K562 (cell line): ENCODE measurements around the gene HOXC12. TPM values are rescaled to one million over a fixed set of nuclear protein-coding genes. Genes with fewer than 3 reads are reported as not detected.

Source experiments
- GTF2E2 ChIP-seq: fragments of 200-800 bp; sonication (Bioruptor generic); IDR thresholded peaks from 2 replicates; pipeline ENCODE4 v1.6.1; 2016; ENCODE audit warnings: missing genetic modification characterization, missing compliant biosample characterization
- MCM5 ChIP-seq: fragments of 450-650 bp; IDR thresholded peaks from 2 replicates; pipeline ENCODE4 v1.6.1; 2016; ENCODE audit warnings: low read depth
- RBM14 ChIP-seq: fragments of 200-400 bp; formaldehyde crosslinking; IDR thresholded peaks from 2 replicates; pipeline ENCODE4 v1.6.1; 2018; ENCODE audit warnings: low read depth, mild to moderate bottlenecking, low read length, moderate library complexity, borderline replicate concordance; ENCODE audit not compliant: insufficient read depth
- SOX6 ChIP-seq: fragments of 450-650 bp; IDR thresholded peaks from 2 replicates; pipeline ENCODE4 v1.6.1; 2014; ENCODE audit warnings: mild to moderate bottlenecking
- ZNF436 ChIP-seq: fragments of 250-450, 450-650 bp; sonication (Bioruptor Pico); formaldehyde crosslinking; IDR thresholded peaks from 2 replicates; pipeline ENCODE4 v1.7.0; 2020; ENCODE audit warnings: mild to moderate bottlenecking
- polyA plus RNA-seq, 8 experiments: library from polyadenylated mRNA; depleted of rRNA in 4 of 8; stranded (reverse) in 5 of 8; unstranded in 3 of 8; fragments of >200 nt; fragmentation: Nextera tagmentation in 2 of 8; fragmentation: Illumina TruSeq in 1 of 8; extraction: Ambion mirVana in 2 of 8; extraction: Trizol in 1 of 8; gene quantifications; 2 replicates each; pipeline versions ENCODE4 v1.2.1 to v1.2.3, GENCODE V29; 2011 to 2014; ENCODE audit warnings: inconsistent platforms in 1 of 8, missing spikeins in 1 of 8
- total RNA-seq, 7 experiments: library from RNA; depleted of rRNA in 6 of 7; stranded (reverse); fragments of >200 nt in 6 of 7; fragmentation: Illumina TruSeq in 2 of 7; extraction: Trizol in 2 of 7; gene quantifications; 2 replicates each; pipeline versions ENCODE4 v1.2.1 to v1.2.3, GENCODE V29; 2011 to 2021; ENCODE audit warnings: low replicate concordance in 1 of 7
- TF ChIP-seq, protein P1 (sequence below): sonication (generic); formaldehyde crosslinking; IDR thresholded peaks from 2 replicates; pipeline ENCODE4 v1.8.0; 2022; ENCODE audit warnings: mild to moderate bottlenecking, missing genetic modification reagents
- TF ChIP-seq, protein P2 (sequence below): fragments of 250-450 bp; sonication (Bioruptor Pico); IDR thresholded peaks from 2 replicates; pipeline ENCODE4 v1.5.0; 2021; ENCODE audit warnings: mild to moderate bottlenecking, borderline replicate concordance

Gene HOXC12
- total and polyA plus RNA-seq, 9 of the 15 experiments (the other 6 are each of a cell fraction or from before 2014, with no cell fraction given): 0.04 to 0.36 (median 0.11) TPM; not detected in 1

DNA sequence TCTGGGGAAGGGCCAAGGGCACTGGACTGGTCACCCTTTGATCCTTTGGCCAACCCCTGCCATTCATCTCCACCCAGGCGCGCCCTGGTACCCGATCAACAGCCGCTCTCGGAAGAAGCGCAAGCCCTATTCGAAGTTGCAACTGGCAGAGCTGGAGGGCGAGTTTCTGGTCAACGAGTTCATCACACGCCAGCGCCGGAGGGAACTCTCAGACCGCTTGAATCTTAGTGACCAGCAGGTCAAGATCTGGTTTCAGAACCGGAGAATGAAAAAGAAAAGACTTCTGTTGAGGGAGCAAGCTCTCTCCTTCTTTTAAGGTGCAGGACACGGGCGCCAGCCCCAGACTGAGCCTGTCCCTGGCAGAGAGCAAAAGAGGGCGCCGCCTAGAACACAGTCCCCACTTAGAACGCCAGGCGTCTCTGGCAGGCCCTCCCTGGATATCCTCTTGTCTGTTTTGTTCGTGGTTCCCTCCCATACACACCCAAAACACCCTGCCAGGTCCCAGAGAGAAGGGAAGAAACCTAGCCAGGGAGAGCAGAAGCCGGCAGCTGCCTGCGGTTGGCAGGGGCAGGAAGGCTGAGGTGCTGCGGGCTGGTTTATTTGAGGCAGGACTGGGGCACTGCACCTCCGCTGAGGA, 1.7 kb downstream of the HOXC12 start (continued):
- TF ChIP-seq, protein P1, sequence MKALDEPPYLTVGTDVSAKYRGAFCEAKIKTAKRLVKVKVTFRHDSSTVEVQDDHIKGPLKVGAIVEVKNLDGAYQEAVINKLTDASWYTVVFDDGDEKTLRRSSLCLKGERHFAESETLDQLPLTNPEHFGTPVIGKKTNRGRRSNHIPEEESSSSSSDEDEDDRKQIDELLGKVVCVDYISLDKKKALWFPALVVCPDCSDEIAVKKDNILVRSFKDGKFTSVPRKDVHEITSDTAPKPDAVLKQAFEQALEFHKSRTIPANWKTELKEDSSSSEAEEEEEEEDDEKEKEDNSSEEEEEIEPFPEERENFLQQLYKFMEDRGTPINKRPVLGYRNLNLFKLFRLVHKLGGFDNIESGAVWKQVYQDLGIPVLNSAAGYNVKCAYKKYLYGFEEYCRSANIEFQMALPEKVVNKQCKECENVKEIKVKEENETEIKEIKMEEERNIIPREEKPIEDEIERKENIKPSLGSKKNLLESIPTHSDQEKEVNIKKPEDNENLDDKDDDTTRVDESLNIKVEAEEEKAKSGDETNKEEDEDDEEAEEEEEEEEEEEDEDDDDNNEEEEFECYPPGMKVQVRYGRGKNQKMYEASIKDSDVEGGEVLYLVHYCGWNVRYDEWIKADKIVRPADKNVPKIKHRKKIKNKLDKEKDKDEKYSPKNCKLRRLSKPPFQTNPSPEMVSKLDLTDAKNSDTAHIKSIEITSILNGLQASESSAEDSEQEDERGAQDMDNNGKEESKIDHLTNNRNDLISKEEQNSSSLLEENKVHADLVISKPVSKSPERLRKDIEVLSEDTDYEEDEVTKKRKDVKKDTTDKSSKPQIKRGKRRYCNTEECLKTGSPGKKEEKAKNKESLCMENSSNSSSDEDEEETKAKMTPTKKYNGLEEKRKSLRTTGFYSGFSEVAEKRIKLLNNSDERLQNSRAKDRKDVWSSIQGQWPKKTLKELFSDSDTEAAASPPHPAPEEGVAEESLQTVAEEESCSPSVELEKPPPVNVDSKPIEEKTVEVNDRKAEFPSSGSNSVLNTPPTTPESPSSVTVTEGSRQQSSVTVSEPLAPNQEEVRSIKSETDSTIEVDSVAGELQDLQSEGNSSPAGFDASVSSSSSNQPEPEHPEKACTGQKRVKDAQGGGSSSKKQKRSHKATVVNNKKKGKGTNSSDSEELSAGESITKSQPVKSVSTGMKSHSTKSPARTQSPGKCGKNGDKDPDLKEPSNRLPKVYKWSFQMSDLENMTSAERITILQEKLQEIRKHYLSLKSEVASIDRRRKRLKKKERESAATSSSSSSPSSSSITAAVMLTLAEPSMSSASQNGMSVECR (CRISPR knock-in tag): no peak
- TF ChIP-seq MCM5 (no peak), ZNF436 (no peak), SOX6 (no peak), RBM14 (no peak), GTF2E2 (no peak)
- TF ChIP-seq, protein P2, sequence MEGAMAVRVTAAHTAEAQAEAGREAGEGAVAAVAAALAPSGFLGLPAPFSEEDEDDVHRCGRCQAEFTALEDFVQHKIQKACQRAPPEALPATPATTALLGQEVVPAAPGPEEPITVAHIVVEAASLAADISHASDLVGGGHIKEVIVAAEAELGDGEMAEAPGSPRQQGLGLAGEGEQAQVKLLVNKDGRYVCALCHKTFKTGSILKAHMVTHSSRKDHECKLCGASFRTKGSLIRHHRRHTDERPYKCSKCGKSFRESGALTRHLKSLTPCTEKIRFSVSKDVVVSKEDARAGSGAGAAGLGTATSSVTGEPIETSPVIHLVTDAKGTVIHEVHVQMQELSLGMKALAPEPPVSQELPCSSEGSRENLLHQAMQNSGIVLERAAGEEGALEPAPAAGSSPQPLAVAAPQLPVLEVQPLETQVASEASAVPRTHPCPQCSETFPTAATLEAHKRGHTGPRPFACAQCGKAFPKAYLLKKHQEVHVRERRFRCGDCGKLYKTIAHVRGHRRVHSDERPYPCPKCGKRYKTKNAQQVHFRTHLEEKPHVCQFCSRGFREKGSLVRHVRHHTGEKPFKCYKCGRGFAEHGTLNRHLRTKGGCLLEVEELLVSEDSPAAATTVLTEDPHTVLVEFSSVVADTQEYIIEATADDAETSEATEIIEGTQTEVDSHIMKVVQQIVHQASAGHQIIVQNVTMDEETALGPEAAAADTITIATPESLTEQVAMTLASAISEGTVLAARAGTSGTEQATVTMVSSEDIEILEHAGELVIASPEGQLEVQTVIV (CRISPR knock-in tag): no peak
- TF ChIP-seq, all 486 proteins: peak for 0
